GM11168 (cell line): Measurements from ENCODE around the gene ALG12.

Experiments
- in situ Hi-C: fragments of 300-500 bp; cut with MboI; formaldehyde crosslinking; loops from one replicate; pipeline ENCODE4 v1.12.0; 2022; ENCODE audit warnings: low sequenced_read_pairs; ENCODE audit not compliant: unreplicated experiment

ALG12 gene

GRCh38 chr22:49917974-49918910, at the start of gene ALG12, which contains the start of gene CRELD2:
ALG12 (minus strand) TSS chr22:49918438; CDS start chr22:49913765, 4,673 bp downstream.
CRELD2 (plus strand) TSS chr22:49918634; CDS start chr22:49918770, 136 bp downstream.
- in situ Hi-C loops, result no loop called here

DNA sequence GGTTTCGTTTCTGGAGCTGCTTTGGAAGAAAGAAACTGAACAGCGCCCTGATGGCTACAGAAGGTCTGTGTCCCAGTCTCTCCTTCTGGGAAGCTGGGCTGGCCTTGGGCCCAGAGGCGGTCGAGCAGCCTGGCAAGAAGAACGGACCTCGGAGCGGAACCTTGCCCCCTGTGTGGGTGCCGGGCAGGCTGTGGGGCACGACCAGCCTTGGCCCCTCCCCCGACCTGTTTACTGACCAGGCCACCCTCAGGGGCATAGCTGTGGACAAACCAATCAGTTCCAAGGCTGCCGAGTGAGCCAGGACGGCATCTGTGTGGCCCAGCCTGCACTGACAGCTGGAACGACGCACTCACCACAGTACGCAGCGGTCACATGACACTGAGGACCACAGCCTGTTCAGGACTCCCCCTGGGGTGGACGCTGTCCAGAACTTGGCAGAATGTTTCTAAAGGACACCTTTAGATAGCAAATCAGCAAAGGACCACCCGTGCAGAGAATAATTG, 49.5 kb upstream of the ALG12 start:
- in situ Hi-C loops, result no loop called here

- in situ Hi-C loops, result no loop called here
Measured at GRCh38 chr22:49966774-49967705, 48.8 kb upstream of the ALG12 start.

- in situ Hi-C loops, result no loop called here
Measured at GRCh38 chr22:49966041-49966773, 48.0 kb upstream of the ALG12 start.

- in situ Hi-C loops, result no loop called here
Measured at GRCh38 chr22:49965091-49966040, 47.1 kb upstream of the ALG12 start.

DNA sequence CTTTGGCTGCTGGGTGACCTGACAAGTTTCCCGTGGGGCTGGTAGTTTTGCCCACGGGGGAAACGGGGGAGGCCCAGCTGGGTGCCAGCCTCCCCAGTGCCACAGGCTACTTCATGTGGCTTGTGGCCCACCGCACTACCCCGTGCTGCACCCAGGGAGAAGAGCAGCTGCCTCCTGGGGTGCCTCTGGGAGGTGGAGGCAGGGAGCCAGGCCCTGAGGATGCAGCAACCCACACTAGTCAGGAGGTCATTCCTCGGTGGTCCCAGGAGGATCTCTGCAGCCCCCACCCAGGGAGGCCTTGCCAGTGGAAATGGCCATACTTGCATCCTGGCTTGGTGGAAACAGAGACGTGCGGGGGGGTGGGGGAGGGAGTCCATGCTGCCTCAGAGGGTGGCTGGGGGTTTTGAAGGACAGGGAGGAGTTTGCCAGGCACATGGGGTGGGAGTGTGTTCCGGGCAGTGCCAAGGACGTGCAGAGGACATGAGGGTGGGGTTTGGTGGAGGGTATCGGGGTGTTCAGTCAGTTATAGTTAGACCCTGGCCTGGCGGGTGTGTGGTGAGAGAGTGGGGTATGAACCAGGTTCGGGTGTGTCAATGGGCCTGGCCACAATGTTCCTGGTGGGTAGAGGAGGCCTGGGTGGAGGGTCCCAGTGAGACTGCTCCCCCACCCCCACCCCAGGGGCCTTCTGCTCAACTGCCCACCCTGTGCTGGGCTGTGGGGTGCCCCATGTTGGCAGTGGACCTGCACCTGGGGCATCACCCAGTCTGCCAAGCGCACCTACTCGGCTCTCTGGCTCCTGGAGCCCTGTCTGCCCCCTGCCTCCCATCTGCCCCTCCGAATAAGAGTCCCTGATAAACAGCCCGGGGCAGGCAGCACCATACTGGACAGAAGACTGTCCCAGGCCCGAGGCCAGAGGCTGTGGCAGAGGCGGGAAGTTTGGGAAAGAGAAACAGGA, 46.2 kb upstream of the ALG12 start:
- in situ Hi-C loops, result no loop called here

GRCh38 chr22:49963647-49964026, 45.4 kb upstream of the ALG12 start:
- in situ Hi-C loops, result no loop called here

GRCh38 chr22:49962751-49963646, 44.8 kb upstream of the ALG12 start:
- in situ Hi-C loops, result no loop called here

DNA sequence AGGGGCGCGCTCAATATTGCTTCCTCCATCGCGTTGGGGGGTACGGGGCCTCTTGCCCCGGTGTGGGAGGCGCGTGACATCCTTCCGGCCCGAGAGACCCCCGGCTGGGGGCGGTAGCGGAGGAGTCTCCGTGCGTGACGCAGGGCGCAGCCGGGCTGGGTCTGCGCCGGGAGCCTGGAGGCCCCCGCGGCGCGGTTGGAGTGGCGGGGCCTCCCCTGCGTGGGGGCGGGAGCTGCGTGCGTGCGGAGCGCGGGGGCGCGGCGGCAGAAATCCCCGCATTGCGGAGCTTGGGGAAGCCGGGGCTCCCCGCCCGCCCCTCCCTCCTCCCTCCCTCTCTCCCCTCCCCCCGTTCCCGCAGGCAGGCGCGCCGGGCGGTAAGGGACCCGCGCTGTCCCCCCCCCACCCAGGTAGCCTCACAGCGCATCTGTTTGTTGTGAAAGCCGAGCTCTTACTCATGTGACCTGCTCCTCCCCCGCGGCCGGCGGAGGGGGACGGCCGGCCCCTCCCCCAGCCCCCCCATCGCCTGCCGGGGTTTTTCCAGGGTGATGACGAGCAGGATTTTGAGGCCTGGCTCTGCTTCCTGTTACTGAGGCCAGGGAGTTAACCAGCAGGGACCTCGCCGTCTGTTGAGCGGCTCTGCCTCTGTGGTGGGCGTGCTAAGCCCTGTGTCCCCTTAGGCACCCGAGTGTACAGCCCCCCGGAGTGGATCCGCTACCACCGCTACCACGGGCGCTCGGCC, 43.9 kb upstream of the ALG12 start:
- in situ Hi-C loops, result no loop called here

DNA sequence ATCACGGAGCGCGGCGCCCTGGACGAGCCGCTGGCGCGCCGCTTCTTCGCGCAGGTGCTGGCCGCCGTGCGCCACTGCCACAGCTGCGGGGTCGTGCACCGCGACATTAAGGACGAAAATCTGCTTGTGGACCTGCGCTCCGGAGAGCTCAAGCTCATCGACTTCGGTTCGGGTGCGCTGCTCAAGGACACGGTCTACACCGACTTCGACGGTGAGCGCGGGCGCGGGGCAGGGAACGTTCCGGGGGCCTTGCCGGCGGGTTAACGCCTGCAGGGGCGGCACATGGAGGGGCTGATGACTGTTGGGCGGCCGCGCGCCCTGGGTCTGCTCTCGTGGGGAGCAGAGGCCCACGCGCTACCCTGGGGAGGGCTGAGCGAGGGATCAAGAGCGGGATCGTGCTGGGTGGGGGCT, 43.4 kb upstream of the ALG12 start:
- in situ Hi-C loops, result no loop called here

DNA sequence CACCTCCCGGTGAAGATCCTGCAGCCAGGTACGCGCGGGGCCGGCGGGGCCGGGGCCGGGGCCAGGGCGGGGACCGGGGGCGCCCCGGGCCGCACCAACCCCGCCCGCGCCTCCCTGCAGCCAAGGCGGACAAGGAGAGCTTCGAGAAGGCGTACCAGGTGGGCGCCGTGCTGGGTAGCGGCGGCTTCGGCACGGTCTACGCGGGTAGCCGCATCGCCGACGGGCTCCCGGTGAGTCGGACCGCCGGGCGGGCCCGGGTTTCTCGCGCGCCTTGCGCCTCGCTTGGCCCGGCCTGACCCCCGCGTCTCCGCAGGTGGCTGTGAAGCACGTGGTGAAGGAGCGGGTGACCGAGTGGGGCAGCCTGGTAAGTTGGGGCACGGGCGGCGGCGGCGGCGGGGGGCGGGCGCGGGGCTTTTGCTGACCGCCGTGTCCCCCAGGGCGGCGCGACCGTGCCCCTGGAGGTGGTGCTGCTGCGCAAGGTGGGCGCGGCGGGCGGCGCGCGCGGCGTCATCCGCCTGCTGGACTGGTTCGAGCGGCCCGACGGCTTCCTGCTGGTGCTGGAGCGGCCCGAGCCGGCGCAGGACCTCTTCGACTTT, 42.9 kb upstream of the ALG12 start:
- in situ Hi-C loops, result no loop called here

- in situ Hi-C loops, result no loop called here
Measured at GRCh38 chr22:49960159-49961004, 42.1 kb upstream of the ALG12 start, which contains the start of gene PIM3. PIM3 (plus strand) TSS chr22:49960772; CDS start chr22:49960948, 176 bp downstream.

DNA sequence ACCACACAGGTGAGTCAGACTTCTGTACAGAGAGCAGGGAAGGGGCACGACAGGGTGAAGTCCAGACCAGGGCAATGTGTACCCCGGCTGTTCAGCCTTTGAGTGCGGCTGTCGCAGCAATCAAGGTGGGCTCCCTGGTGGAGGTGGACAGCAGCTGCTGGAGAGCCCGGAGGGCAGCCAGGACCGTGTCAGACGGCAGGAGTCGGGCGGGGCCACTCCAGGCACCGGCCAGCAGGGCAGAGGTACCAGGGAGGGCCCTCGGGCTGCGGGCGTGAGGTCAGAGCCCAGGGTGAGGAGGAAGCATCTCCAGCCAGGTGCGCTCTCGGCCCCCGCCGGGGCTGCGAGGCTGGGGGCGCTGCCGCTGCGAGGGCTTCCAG, 41.5 kb upstream of the ALG12 start:
- in situ Hi-C loops, result no loop called here

DNA sequence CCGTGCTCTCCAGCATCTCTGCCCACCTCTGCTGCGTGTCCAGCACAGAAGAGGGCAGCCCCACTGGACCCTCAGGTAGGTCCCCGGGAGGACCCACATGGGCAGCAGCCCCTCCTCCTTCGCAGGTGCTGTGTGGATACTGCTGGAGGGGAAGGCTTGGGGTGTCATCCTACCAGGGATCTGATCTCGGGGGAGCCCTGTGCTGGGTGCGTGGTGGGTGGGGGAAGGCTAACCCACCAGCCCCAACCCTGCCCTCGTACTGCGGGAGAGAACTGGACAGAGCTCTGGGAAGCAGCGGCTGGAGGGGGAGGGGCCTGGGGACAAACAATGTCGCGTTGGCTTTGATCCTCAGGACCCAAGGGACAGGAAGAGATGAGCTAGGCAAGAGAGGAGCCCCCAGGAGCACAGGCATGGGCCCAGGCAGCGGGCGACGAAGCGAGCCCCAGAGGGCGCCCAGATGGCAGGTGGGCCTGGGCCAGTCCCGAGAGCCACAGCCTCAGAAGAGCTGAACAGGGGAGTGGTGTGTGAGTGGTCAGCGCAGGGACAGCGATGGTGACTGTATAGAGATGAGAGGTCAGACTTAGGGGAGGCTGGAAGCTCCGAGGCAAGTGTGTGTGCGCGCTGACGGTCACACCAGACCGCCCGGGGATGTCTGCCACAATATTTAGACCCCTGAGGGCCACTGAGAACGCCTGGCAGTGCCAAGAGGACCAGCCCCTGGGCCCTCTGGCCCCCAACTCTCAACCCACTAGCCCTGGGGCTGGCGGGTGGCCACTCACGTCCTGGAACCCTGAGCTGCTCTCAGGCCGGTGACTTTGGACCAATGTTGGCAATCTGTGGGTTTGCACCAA, 40.9 kb upstream of the ALG12 start:
- in situ Hi-C loops, result no loop called here
